GM12878 (cell line): Measurements from ENCODE around the gene DDX19B. TPM values are rescaled to one million over a fixed set of nuclear protein-coding genes. Genes with fewer than 3 reads are reported as not detected.

Experiments used
- MTA2 ChIP-seq: fragments of 450-650 bp; IDR thresholded peaks from 2 replicates; pipeline ENCODE4 v1.6.1; 2016; ENCODE audit warnings: low read depth, mild to moderate bottlenecking, moderate library complexity
- MXI1 ChIP-seq: fragments of 150-350 bp; IDR thresholded peaks from 2 replicates; pipeline ENCODE4 v1.6.1; 2011; ENCODE audit warnings: low read depth, mild to moderate bottlenecking, inconsistent platforms, low read length, improper control_type of control experiment
- NFXL1 ChIP-seq: fragments of 450-650 bp; IDR thresholded peaks from 2 replicates; pipeline ENCODE4 v1.6.1; 2017; ENCODE audit warnings: antibody characterized with exemption, mild to moderate bottlenecking, borderline replicate concordance
- POLR2AphosphoS2 ChIP-seq: IDR thresholded peaks from 2 replicates; pipeline ENCODE4 v1.6.1; 2011; ENCODE audit warnings: low read depth, mild to moderate bottlenecking, low read length, improper control_type of control experiment, moderate library complexity
- RB1 ChIP-seq: fragments of 450-650 bp; formaldehyde crosslinking; IDR thresholded peaks from 2 replicates; pipeline ENCODE4 v1.6.1; 2017; ENCODE audit warnings: mild to moderate bottlenecking, borderline replicate concordance
- RUNX3 ChIP-seq: IDR thresholded peaks from 2 replicates; pipeline ENCODE4 v1.6.1; 2012; ENCODE audit warnings: low read length, inconsistent platforms
- SUZ12 ChIP-seq: fragments of 200-600 bp; sonication (generic); IDR thresholded peaks from one replicate; pipeline ENCODE4 v1.6.1; 2018; ENCODE audit warnings: antibody characterized with exemption, mild to moderate bottlenecking; ENCODE audit not compliant: unreplicated experiment
- TCF3 ChIP-seq: IDR thresholded peaks from 2 replicates; pipeline ENCODE4 v1.6.1; 2012; ENCODE audit warnings: low read depth, mild to moderate bottlenecking, low read length, borderline replicate concordance; ENCODE audit not compliant: insufficient read depth
- ZBTB40 ChIP-seq: fragments of 450-650 bp; IDR thresholded peaks from 2 replicates; pipeline ENCODE4 v1.6.1; 2016; ENCODE audit warnings: mild to moderate bottlenecking, moderate library complexity, borderline replicate concordance
- ZNF274 ChIP-seq: IDR thresholded peaks from one replicate; pipeline ENCODE4 v1.8.0; 2011; ENCODE audit not compliant: insufficient read length, insufficient read depth
- polyA plus RNA-seq, 11 experiments: library from polyadenylated mRNA; depleted of rRNA in 4 of 11; unstranded in 6 of 11; stranded (reverse) in 5 of 11; fragments of >200 nt; fragmentation: Nextera tagmentation in 4 of 11; fragmentation: Illumina TruSeq in 1 of 11; extraction: Ambion mirVana in 4 of 11; extraction: Trizol in 1 of 11; gene quantifications; 1 replicate in 1 of 11; 2 replicates in 10 of 11; pipeline versions ENCODE4 v1.2.1 to v1.2.3, GENCODE V29; 2011 to 2016; ENCODE audit warnings: inconsistent platforms in 2 of 11, missing spikeins in 2 of 11, low read depth in 1 of 11
- total RNA-seq, 4 experiments: library from RNA; depleted of rRNA in 3 of 4; stranded (reverse); fragments of >200 nt in 3 of 4; fragmentation: Illumina TruSeq in 1 of 4; extraction: Trizol in 1 of 4; gene quantifications; 2 replicates each; pipeline versions ENCODE4 v1.2.1 to v1.2.3, GENCODE V29; 2013 to 2021
- TF ChIP-seq, protein P1 (sequence below): fragments of 450-650 bp; IDR thresholded peaks from 2 replicates; pipeline ENCODE4 v1.6.1; 2017; ENCODE audit warnings: borderline replicate concordance
- TF ChIP-seq, protein P2 (sequence below): fragments of 450-650 bp; IDR thresholded peaks from 2 replicates; pipeline ENCODE4 v1.6.1; 2017; ENCODE audit warnings: mild to moderate bottlenecking, low read depth, inconsistent platforms; ENCODE audit not compliant: poor library complexity, severe bottlenecking
- TF ChIP-seq, protein P3 (sequence below): IDR thresholded peaks from 2 replicates; pipeline ENCODE4 v1.6.1; 2011; ENCODE audit warnings: borderline replicate concordance, low read depth, mild to moderate bottlenecking, moderate library complexity, low read length; ENCODE audit not compliant: insufficient read depth, poor library complexity, severe bottlenecking
- TF ChIP-seq, protein P4 (sequence below): IDR thresholded peaks from 2 replicates; pipeline ENCODE4 v1.6.1; 2012; ENCODE audit warnings: low read depth, low read length, improper control_type of control experiment

DDX19B gene
- total and polyA plus RNA-seq, 10 of the 15 experiments (the other 5 are each of a cell fraction or from before 2014, with no cell fraction given): 14.1 to 69.1 (median 42.5) TPM

GRCh38 chr16:70380919-70381603 lies 82.1 kb downstream of the DDX19B start (continued):
- no peak for TF ChIP-seq ZNF274
- no peak; the same call in 1 of the 2 replicates for TF ChIP-seq TCF3
- 0 out of 2 replicates have a peak, but pooled peaks have one; percentile 15 for TF ChIP-seq MTA2
- peak; percentile 98 for TF ChIP-seq POLR2AphosphoS2
- TF ChIP-seq, protein P1, sequence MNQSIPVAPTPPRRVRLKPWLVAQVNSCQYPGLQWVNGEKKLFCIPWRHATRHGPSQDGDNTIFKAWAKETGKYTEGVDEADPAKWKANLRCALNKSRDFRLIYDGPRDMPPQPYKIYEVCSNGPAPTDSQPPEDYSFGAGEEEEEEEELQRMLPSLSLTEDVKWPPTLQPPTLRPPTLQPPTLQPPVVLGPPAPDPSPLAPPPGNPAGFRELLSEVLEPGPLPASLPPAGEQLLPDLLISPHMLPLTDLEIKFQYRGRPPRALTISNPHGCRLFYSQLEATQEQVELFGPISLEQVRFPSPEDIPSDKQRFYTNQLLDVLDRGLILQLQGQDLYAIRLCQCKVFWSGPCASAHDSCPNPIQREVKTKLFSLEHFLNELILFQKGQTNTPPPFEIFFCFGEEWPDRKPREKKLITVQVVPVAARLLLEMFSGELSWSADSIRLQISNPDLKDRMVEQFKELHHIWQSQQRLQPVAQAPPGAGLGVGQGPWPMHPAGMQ: no peak
- TF ChIP-seq MXI1: peak; percentile 97
- TF ChIP-seq, protein P2, sequence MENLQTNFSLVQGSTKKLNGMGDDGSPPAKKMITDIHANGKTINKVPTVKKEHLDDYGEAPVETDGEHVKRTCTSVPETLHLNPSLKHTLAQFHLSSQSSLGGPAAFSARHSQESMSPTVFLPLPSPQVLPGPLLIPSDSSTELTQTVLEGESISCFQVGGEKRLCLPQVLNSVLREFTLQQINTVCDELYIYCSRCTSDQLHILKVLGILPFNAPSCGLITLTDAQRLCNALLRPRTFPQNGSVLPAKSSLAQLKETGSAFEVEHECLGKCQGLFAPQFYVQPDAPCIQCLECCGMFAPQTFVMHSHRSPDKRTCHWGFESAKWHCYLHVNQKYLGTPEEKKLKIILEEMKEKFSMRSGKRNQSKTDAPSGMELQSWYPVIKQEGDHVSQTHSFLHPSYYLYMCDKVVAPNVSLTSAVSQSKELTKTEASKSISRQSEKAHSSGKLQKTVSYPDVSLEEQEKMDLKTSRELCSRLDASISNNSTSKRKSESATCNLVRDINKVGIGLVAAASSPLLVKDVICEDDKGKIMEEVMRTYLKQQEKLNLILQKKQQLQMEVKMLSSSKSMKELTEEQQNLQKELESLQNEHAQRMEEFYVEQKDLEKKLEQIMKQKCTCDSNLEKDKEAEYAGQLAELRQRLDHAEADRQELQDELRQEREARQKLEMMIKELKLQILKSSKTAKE: no peak
- TF ChIP-seq, protein P3, sequence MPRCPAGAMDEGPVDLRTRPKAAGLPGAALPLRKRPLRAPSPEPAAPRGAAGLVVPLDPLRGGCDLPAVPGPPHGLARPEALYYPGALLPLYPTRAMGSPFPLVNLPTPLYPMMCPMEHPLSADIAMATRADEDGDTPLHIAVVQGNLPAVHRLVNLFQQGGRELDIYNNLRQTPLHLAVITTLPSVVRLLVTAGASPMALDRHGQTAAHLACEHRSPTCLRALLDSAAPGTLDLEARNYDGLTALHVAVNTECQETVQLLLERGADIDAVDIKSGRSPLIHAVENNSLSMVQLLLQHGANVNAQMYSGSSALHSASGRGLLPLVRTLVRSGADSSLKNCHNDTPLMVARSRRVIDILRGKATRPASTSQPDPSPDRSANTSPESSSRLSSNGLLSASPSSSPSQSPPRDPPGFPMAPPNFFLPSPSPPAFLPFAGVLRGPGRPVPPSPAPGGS: peak; percentile 65
- TF ChIP-seq, protein P4, sequence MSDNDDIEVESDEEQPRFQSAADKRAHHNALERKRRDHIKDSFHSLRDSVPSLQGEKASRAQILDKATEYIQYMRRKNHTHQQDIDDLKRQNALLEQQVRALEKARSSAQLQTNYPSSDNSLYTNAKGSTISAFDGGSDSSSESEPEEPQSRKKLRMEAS: peak; percentile 94
- TF ChIP-seq SUZ12: no peak
- peak; percentile 78; the same call in 1 of the 2 replicates for TF ChIP-seq ZBTB40
- peak; percentile 25; the same call in 1 of the 2 replicates for TF ChIP-seq RUNX3
- no peak for TF ChIP-seq RB1
- TF ChIP-seq NFXL1: no peak
